Ramos (cell line): ENCODE results near the gene FER1L5.

ENCODE experiments used
- in situ Hi-C: fragments of 300-500 bp; cut with MboI; formaldehyde crosslinking; loops from one replicate; pipeline ENCODE4 v1.14.3; 2022; ENCODE audit warnings: low sequenced_read_pairs; ENCODE audit not compliant: unreplicated experiment

Gene FER1L5

GRCh38 chr2:96734880-96735583 lies 92.5 kb downstream of the FER1L5 start:
- in situ Hi-C loops: no loop called here

GRCh38 chr2:96737251-96737650 lies 94.7 kb downstream of the FER1L5 start:
- in situ Hi-C loops: no loop called here

GRCh38 chr2:96737831-96738230 lies 95.3 kb downstream of the FER1L5 start:
- in situ Hi-C loops: no loop called here

DNA sequence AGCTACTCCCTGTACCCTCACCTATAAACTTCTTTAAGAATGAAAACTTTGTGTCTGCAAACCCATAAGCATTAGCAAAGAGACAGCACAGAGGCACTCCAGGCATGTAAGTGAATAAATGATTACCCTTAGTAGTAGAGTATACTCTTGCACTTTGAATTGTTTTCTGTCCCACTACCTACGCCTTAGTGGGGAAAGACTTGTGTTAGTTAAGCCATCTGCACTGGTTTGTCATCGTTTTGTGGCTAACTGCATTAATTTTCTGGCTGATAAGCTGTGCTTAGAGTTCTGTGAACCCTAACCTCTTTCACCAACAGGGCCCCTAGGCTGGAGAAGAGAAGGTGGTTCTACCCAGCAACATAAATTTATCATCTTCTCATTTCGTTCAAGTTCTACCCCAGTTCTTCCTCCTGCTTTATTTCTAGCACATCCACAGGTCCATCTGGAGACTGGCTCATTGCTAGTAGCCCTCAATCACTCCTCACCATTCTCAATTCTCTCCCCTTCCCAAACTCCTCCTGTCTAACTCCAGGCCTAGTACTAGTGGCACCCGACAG lies 96.6 kb downstream of the FER1L5 start:
- in situ Hi-C loops: no loop called here

GRCh38 chr2:96739633-96740428 lies 97.3 kb downstream of the FER1L5 start, which contains the start of gene LMAN2L:
Gene LMAN2L (minus strand): TSS chr2:96740064. CDS start chr2:96740040, 24 bp downstream.
- in situ Hi-C loops: no loop called here

GRCh38 chr2:96747061-96747617 lies 104.6 kb downstream of the FER1L5 start:
- in situ Hi-C loops: no loop called here

DNA sequence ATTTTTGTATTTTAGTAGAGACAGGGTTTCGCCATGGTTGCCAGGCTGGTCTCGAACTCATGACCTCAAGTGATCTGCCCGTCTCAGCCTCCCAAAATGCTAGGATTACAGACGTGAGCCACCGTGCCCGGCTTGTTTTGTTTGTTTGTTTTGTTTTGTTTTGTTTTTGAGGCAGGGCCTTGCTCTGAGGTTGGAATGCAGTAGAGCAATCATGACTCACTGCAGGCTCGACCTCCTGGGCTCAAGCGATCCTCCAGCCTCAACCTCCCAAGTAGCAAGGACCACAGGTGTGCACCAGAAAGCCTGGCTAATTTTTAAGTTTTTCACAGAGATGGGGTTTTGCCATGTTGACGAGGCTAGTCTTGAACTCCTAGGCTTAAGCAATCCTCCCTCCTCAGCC lies 109.2 kb downstream of the FER1L5 start:
- in situ Hi-C loops: no loop called here

- in situ Hi-C loops: no loop called here
Measured at GRCh38 chr2:96753661-96754282, 111.2 kb downstream of the FER1L5 start.

DNA sequence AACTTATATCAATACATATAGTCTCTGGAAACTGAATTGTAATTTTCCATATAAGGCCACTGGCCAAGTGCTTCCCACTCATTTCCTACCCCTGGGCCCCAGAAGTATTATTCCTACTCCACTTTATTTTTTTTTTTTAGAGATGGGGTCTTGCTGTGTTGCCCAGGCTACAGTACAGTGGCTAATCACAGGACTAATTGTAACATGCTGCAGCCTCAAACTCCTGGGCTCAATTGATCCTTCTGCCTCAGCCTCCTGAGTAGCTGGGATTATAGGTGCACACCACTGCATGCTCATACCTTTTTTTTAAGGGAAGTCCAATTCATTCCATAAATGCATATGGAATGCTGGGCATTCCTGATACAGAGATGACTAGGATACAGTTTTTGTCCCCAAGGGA lies 111.8 kb downstream of the FER1L5 start:
- in situ Hi-C loops: no loop called here
